Measurements from ENCODE around the gene TBCD.

The TBCD gene

DNA sequence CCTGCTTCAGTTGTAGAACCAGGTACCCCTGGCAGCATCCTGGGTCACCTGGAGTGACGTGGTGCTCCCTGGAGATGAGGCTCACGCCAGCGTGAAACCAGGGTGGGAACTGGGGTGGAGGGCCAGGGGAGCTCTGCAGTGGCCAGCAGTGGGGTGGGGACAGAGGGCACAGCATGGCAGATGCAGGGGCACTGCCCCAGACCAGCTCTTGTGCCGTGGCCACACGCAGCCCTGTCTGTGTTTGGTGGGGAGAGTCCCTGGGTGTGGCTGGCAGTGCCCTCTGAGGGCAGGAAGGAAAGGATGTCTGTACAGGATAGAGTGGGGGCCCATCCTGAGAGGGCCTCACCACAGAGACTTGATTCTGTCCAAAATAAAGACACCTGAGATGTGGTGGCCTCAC lies 63.5 kb downstream of the TBCD start:
- no peak overlapping the region for H3K4me3 ChIP-seq (ENCODE audit: low read depth, low read length)
- DNase-seq (ENCODE audit: low read depth), result no peak
- TF ChIP-seq, protein P1, sequence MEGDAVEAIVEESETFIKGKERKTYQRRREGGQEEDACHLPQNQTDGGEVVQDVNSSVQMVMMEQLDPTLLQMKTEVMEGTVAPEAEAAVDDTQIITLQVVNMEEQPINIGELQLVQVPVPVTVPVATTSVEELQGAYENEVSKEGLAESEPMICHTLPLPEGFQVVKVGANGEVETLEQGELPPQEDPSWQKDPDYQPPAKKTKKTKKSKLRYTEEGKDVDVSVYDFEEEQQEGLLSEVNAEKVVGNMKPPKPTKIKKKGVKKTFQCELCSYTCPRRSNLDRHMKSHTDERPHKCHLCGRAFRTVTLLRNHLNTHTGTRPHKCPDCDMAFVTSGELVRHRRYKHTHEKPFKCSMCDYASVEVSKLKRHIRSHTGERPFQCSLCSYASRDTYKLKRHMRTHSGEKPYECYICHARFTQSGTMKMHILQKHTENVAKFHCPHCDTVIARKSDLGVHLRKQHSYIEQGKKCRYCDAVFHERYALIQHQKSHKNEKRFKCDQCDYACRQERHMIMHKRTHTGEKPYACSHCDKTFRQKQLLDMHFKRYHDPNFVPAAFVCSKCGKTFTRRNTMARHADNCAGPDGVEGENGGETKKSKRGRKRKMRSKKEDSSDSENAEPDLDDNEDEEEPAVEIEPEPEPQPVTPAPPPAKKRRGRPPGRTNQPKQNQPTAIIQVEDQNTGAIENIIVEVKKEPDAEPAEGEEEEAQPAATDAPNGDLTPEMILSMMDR (IDR thresholded peaks at IDR 0.05; ENCODE audit: control insufficient read depth, extremely low read depth, insufficient read depth), result no peak

DNA sequence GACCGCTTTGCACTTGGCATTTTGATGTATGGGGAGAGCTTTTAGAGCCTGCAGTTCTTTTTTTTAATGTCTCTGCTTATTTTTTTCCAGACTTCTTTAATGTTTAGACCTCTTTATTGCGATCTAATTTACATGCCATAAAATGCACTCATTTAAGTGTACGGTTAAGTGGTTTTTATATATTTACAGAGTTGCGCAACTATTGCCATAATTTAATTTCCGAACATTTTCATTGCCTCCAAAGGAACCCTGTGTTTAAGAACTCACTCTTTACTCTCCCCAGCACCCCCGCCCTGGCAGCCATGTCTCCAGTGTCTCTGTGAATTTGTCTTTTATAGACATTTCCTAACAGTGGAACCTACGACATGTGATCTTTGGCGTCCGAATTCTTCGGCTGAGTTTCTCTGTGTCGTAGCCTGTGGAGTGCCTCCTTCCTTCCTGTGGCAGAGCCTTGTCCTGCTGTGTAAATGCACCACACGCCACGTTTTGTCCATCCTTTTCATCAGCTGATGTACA lies 64.0 kb downstream of the TBCD start:
- H3K4me3 ChIP-seq (ENCODE audit: low read depth, low read length), result no peak overlapping the region
- TF ChIP-seq, protein P1 (IDR thresholded peaks at IDR 0.05; ENCODE audit: control insufficient read depth, extremely low read depth, insufficient read depth), result no peak
- DNase-seq (ENCODE audit: low read depth), result no peak

DNA sequence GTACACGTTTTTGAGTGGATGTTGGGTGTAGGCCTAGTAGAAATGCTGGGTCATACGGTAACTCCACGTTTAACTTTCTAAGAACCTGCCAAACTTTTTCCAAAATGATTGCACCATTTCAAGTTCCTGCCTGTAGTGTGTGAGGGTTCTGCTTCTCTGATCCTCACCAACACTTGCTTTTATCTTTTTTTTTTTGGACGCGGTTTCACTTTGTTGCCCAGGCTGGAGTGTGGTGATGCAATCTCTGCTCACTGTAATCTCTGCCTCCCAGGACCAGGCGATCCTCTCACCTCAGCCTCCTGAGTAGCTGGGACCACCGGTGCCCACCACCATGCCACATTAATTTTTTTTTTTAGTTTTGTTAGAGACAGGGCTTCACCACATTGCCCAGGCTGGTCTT lies 64.5 kb downstream of the TBCD start:
- DNase-seq (ENCODE audit: low read depth), result no peak
- TF ChIP-seq, protein P1 (IDR thresholded peaks at IDR 0.05; ENCODE audit: control insufficient read depth, extremely low read depth, insufficient read depth), result no peak
- no peak overlapping the region for H3K4me3 ChIP-seq (ENCODE audit: low read depth, low read length)

DNA sequence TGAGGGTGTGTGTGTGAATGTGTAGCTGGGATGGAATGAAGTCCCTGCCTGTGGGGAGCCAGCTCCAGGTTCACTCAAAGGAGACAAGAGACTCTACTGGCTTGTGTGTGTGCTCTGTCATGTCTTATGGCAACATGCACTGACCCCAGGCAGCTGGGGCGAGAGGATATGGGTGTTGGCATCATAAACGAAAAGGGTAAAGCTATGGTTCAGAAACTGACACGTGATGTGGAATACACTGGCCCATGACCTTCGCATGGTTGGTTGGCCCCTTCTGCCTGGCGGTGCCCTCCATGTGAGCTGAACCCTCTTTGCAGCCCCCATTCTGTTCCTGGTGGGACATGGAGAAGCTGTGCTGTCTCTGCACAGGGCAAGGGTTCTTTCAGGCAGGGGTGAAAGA lies 66.1 kb downstream of the TBCD start:
- DNase-seq (ENCODE audit: low read depth), result no peak
- TF ChIP-seq, protein P1 (IDR thresholded peaks at IDR 0.05; ENCODE audit: control insufficient read depth, extremely low read depth, insufficient read depth), result no peak
- H3K4me3 ChIP-seq (ENCODE audit: low read depth, low read length), result no peak overlapping the region

DNA sequence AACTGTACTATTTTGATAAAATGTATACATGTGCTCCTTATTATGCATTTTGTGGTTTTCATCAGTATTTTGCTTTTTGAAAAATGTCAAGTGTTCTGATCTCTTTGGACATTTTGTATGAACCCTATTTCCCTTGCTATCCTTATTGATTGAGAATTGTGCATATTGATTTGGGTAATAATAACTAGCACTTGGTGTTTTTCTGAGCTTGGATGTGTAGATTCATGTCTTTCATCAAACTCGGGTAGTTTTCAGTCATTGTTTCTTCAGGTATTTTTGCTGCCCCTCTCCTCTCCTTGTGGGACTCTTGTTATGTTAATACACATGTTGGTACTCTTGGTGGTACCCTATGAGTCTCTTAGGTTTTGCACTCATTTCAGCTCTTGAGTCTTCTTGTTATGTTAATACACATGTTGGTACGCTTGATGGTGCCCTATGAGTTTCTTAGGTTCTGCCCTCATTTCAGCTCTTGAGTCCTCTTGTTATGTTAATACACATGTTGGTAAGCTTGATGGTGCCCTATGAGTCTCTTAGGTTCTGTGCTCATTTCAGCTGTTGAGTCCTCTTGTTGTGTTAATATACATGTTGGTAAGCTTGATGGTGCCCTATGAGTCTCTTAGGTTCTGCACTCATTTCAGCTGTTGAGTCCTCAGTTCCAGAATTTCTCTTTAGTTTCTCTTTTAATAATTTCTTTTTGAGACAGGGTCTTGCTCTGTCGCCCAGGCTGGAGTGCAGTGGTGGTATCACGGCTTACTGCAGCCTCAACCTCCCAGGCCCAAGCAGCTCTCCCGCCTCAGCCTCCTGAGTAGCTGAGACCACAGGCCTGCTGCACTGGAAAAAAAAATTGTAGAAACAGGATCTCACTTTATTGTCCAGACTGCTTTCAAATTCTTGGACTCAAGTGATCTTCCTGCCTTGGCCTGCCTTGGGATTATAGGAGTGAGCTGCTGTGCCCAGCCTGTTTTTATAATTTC lies 68.7 kb downstream of the TBCD start:
- no peak for DNase-seq (ENCODE audit: low read depth)
- no peak overlapping the region for H3K4me3 ChIP-seq (ENCODE audit: low read depth, low read length)
- TF ChIP-seq, protein P1 (IDR thresholded peaks at IDR 0.05; ENCODE audit: control insufficient read depth, extremely low read depth, insufficient read depth), result no peak

DNA sequence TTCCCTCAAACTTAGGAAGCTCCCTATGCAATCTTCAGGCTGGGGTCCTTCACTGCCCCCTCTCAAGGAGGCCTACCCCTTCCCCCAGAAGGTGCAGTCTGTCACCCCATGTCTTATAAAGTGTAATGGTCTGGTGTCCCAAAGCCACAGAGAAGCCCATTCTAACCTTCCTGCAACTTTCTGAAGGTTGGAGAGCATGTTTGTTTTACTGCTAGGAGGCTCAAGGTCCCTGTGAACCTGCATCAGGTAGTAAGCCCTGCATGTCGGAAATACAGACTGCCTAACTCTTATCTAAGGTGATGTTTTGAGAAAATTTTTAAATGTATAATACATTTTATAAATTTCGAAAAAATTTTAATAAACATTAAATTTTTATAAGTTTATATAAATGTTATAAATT lies 69.7 kb downstream of the TBCD start:
- H3K4me3 ChIP-seq (ENCODE audit: low read depth, low read length), result no peak overlapping the region
- no peak for DNase-seq (ENCODE audit: low read depth)
- TF ChIP-seq, protein P1 (IDR thresholded peaks at IDR 0.05; ENCODE audit: control insufficient read depth, extremely low read depth, insufficient read depth), result no peak

Measured in LNCaP clone FGC (cell line).